GM21786 (cell line): ENCODE results near the gene NCBP2L.

Experiments
- ATAC-seq: cut with Tn5 transposase; IDR thresholded peaks from one replicate; pipeline ENCODE4 v1.9.1; 2021; ENCODE audit not compliant: unreplicated experiment

The NCBP2L gene

GRCh38 chrX:107752043-107752442 is 25.5 kb upstream of the NCBP2L start:
- ATAC-seq, result no peak

GRCh38 chrX:107752714-107753113 is 24.8 kb upstream of the NCBP2L start:
- no peak for ATAC-seq

- ATAC-seq, result no peak
Measured at GRCh38 chrX:107753187-107753586, 24.3 kb upstream of the NCBP2L start.

- no peak for ATAC-seq
Measured at GRCh38 chrX:107755721-107756120, 21.8 kb upstream of the NCBP2L start.

- no peak for ATAC-seq
Measured at GRCh38 chrX:107758231-107758766, 19.2 kb upstream of the NCBP2L start.

GRCh38 chrX:107760304-107761077 is 17.0 kb upstream of the NCBP2L start:
- ATAC-seq, result no peak

GRCh38 chrX:107763647-107764046 is 13.9 kb upstream of the NCBP2L start:
- ATAC-seq, result no peak

- no peak for ATAC-seq
Measured at GRCh38 chrX:107764845-107765608, 12.5 kb upstream of the NCBP2L start.

- peak; percentile 57 for ATAC-seq
Measured at GRCh38 chrX:107766470-107767150, 10.9 kb upstream of the NCBP2L start.

- no peak for ATAC-seq
Measured at GRCh38 chrX:107768051-107768450, 9.5 kb upstream of the NCBP2L start.

- ATAC-seq, result no peak
Measured at GRCh38 chrX:107769581-107770317, 7.8 kb upstream of the NCBP2L start.

GRCh38 chrX:107773206-107773605 is 4.3 kb upstream of the NCBP2L start:
- ATAC-seq, result no peak

- ATAC-seq, result no peak
Measured at GRCh38 chrX:107773906-107774435, 3.6 kb upstream of the NCBP2L start.

- ATAC-seq, result peak; percentile 24
Measured at GRCh38 chrX:107775000-107775733, 2.4 kb upstream of the NCBP2L start.

- ATAC-seq, result peak; percentile 81
Measured at GRCh38 chrX:107775734-107776511, 1.6 kb upstream of the NCBP2L start, which contains the start of gene TSC22D3. TSC22D3 (minus strand) TSS chrX:107775787; CDS start chrX:107775419, 368 bp downstream.

GRCh38 chrX:107776649-107777535 is 641 bp upstream of the NCBP2L start:
- ATAC-seq, result peak; percentile 63

- no peak for ATAC-seq
Measured at GRCh38 chrX:107780525-107780924, 3.0 kb downstream of the NCBP2L start.

- no peak for ATAC-seq
Measured at GRCh38 chrX:107787827-107788226, 10.3 kb downstream of the NCBP2L start.
